NCI-H1105 treated with DMSO at 0.1 percent for 48 hours (cell line): ENCODE results near the gene MLYCD.

Source experiments
- DNase-seq: peaks from one replicate; lab custom pipeline; 2025; lab: John Stamatoyannopoulos, UW

The MLYCD gene

GRCh38 chr16:83970430-83970815 is 71.5 kb downstream of the MLYCD start:
- no peak for DNase-seq

DNA sequence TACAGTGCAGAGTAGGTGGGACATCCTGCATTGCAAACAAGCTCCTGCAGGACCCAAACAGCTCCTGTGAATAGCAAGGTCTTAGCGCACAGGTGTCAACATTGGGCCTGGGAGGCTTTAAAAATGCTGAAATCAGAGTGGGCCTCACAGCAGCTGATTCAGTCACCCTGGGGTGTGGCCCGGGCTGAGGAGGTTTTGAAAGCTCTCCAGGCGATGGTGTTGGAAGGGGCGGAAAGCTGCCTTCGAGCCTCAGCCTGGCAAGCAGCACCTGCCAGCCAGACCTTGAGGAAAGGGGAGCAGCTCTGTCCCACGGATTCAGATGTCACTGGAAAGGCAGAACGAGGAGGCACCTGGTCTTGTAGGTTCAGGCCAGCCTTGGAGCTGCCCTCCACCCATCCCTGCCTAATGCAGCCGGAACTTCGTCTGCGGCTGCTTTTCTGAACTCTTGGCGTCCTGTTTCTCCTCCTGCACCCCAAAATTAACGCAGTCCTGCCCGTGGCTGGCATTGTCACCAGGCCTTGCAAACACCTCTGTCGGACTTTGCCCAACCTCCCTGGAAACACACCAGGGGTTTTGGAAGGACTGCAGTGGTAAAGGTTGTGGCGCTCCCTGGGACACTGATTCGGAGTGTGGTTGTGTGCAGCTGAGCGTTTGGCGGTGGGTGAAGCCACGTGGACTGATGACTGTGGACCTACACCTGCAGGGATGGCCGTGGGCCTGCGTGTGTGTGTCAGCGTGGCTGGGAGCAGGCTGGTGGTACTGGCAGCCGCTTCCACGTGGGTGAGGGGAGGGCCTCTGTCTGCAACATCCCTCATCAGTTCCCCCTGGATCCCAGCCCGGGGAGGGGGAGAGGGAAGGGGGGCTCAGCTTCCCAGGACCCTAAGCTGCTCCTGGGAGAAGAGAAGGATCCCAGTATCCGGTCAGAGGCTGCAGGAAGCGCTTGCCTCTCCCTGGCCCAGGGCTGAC is 72.5 kb downstream of the MLYCD start:
- no peak for DNase-seq

GRCh38 chr16:83972256-83973008 is 73.5 kb downstream of the MLYCD start:
- no peak for DNase-seq

DNA sequence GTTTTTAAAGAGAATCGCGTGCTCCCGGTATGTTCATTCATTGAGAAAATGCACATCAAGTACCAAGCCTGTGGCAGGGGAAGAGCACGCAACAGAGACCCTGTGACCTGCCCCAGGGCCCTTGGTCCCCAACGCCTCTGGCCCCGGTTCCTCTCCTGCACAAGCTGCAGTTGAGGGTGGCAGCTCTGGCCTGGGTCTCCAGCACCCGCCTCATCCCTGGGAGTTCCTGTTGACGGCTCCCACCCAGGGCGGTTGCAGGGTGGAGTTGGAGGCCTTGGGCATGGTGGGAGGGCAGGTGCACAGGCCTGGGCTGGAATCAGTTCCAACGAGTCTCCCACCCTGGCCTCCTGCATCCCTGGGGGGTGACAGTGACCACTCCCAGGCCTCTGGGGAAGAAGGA is 74.2 kb downstream of the MLYCD start:
- DNase-seq = no peak

DNA sequence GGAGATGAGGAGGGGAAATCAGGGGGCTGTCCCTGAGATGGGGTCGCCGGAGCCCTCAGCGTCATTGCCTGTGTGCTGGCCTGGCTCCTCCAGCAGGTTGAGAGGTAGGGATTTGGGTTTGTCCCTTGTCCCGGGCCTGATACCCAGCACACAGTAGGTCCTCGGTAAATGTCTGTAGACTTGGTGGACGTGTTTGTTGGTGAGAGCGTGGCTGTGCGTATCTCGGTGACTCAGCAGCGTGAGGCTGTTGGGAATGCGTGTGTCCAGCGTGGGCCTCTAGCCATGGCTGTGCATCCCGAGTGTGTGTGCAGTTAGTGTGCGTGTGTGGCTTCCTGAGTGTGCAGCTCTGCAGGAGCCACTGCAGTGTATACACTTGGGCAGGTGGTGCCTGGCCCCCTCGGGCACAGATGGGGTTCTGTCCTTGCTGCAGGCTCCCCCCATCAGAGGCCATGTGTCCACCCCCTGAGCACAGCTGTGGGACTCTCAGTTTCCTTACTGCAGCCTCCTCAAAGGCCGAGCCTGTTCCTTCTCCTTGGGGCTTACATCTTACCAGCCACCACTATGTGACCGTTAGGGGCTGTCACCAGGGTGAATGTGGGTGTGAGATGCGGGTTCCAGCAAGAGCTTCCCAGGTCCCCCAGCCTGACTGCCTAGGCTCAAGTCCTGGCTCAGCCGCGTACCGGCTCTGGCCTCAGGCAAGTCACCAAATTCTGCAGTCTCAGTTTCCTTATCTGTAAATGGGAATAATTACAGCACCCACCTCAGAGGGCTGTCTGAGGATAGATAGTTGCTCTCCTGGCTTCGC is 74.9 kb downstream of the MLYCD start:
- no peak for DNase-seq

GRCh38 chr16:83974475-83974874 is 75.6 kb downstream of the MLYCD start:
- DNase-seq = no peak

DNA sequence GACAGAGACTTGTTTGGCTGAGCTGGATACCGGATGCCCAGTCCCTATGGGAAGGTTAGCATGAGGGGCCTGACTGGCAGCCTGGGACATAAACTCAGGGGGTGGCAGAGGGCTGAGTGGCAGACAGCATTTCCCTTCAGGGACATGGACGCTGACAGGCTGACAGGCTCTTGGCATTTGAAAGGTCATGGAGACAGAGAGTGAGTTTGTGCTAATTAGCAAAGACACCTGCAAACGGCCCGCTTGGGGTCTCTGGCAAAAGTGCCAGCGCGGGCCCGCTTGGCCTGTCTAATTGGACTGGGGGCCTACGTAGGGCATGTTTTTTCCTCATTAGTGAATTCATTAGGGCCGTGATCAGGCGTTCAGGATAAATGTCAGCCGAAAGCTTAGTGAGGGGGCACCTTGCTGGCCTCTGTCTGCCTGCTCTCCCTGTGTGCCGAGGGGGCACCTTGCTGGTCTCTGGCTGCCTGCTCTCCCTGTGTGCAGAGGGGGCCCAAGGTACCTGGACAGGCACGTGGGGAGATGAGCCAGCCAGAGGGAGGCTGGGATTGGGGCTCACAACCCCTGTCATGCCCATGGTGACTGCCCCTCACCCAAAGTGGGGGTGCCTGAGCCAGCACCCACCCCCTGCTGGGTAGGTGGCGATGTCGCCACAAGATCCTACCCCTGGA is 76.8 kb downstream of the MLYCD start:
- no peak for DNase-seq
